ENCODE data around the gene NPPB. TPM values are rescaled to one million over a fixed set of nuclear protein-coding genes. Genes with fewer than 3 reads are reported as not detected.

NPPB gene
- total RNA-seq, 1 experiment from 2014 or later: 0.35 TPM

- no peak overlapping the region for H4K91ac ChIP-seq (ENCODE audit: insufficient read length, low read depth, low read length)
Observed at GRCh38 chr1:11860083-11860482, 1.3 kb upstream of the NPPB start.

More at GRCh38 chr1:11860083-11860482, 1.3 kb upstream of the NPPB start:
- Histone ChIP-seq H2BK5ac (ENCODE audit: insufficient read length, low read length) (no peak overlapping the region), H2AFZ (ENCODE audit: low read length) (no peak overlapping the region), H3K27me3 (ENCODE audit: insufficient read depth, low read length) (no peaks in the 10 kb centered on the region; the same call in 1 of the 2 replicates), H3K79me2 (ENCODE audit: insufficient read depth, low read length) (no peaks in the 10 kb centered on the region), H3K79me1 (ENCODE audit: insufficient read depth, low read depth, low read length, poor library complexity, severe bottlenecking) (no peaks in the 10 kb centered on the region), H3K23ac (ENCODE audit: insufficient read length, low read depth, low read length) (no peak overlapping the region), H3T11ph (ENCODE audit: low read length) (no peak overlapping the region), H3K27ac (ENCODE audit: insufficient read length, low read depth, low read length) (no peak overlapping the region), H2AK5ac (ENCODE audit: insufficient read length, low read length) (no peak overlapping the region), H2BK15ac (ENCODE audit: low read depth, low read length) (no peak overlapping the region), H3K9me3 (ENCODE audit: control insufficient read depth, low read depth, low read length) (no peaks in the 10 kb centered on the region), H3K56ac (ENCODE audit: insufficient read length, low read depth, low read length) (no peak overlapping the region), H3K9ac (ENCODE audit: extremely low read depth, insufficient read length, low read length) (no peak overlapping the region), H3K4ac (ENCODE audit: low read depth, low read length) (no peak overlapping the region), H4K8ac (replicated peaks; ENCODE audit: insufficient read length, low read depth, low read length) (no peak overlapping the region), H3K23me2 (ENCODE audit: insufficient read length, low read depth, low read length, poor library complexity, severe bottlenecking) (no peaks in the 10 kb centered on the region), H2BK12ac (ENCODE audit: insufficient read length, low read depth, low read length) (no peak overlapping the region), H3K18ac (ENCODE audit: insufficient read length, low read depth, low read length) (no peak overlapping the region), H2BK20ac (ENCODE audit: low read depth, low read length, poor library complexity, severe bottlenecking) (no peak overlapping the region), H3K4me1 (ENCODE audit: insufficient read depth, low read length) (no peaks in the 10 kb centered on the region), H3K4me2 (ENCODE audit: insufficient read depth, insufficient read length, low read length) (no peak overlapping the region), H4K20me1 (ENCODE audit: control insufficient read depth, insufficient read depth, insufficient read length) (no peaks in the 10 kb centered on the region), H2BK120ac (ENCODE audit: low read depth, low read length, poor library complexity, severe bottlenecking) (no peak overlapping the region), H3K14ac (ENCODE audit: insufficient read depth, low read length) (no peak overlapping the region), H4K5ac (ENCODE audit: insufficient read length, low read depth, low read length) (no peak overlapping the region)
- H3K4me3 Mint-ChIP-seq: no peak overlapping the region
- H3K4me1 Mint-ChIP-seq: peaks cover 6 to 15% of the 10 kb centered on the region in 2 experiments; a peak in 3 of 4 replicates
- no peak for DNase-seq
- no CpG with 5 or more reads among the region's 2 CpGs for WGBS (ENCODE audit: extremely low coverage, insufficient read length, low lambda C conversion rate)
- TF ChIP-seq CTCF (conservative IDR thresholded peaks at IDR 0.05): no peak
- H3K27ac Mint-ChIP-seq: no peak overlapping the region
- H3K36me3 Mint-ChIP-seq (ENCODE audit: insufficient read depth in 1 of 3, low read depth in 3 of 3): no peaks in the 10 kb centered on the region
- H3K9me3 Mint-ChIP-seq: no peaks in the 10 kb centered on the region
- peaks cover 64% of the 10 kb centered on the region for H3K27me3 Mint-ChIP-seq (ENCODE audit: low read depth)
